GM12875 (cell line): Measurements from ENCODE around the gene WASF2.

Experiments
- H3K4me3 ChIP-seq: one replicate; pipeline ENCODE4 v1.5.1; 2011; ENCODE audit warnings: low read depth, low read length, control low read depth
- CTCF ChIP-seq: IDR thresholded peaks from 2 replicates; pipeline ENCODE4 v1.5.1; 2011; ENCODE audit warnings: low read depth, mild to moderate bottlenecking, control low read depth, inconsistent platforms, low read length, moderate library complexity, borderline replicate concordance; ENCODE audit not compliant: insufficient read depth

Gene WASF2

GRCh38 chr1:27489501-27489972 is 430 bp downstream of the WASF2 start:
- H3K4me3 ChIP-seq = peak overlapping the region; percentile 87
- TF ChIP-seq CTCF = no peak

GRCh38 chr1:27487966-27488884 is 1.7 kb downstream of the WASF2 start:
- H3K4me3 ChIP-seq = peak overlapping the region; percentile 87
- TF ChIP-seq CTCF = no peak

GRCh38 chr1:27485363-27485762 is 4.6 kb downstream of the WASF2 start:
- TF ChIP-seq CTCF = no peak
- H3K4me3 ChIP-seq = no peak overlapping the region

- no peak overlapping the region for H3K4me3 ChIP-seq
- no peak for TF ChIP-seq CTCF
Observed at GRCh38 chr1:27483659-27484058, 6.3 kb downstream of the WASF2 start.

GRCh38 chr1:27481994-27482620 is 7.9 kb downstream of the WASF2 start:
- no peak overlapping the region for H3K4me3 ChIP-seq
- no peak for TF ChIP-seq CTCF

- H3K4me3 ChIP-seq = no peak overlapping the region
- no peak for TF ChIP-seq CTCF
Observed at GRCh38 chr1:27478098-27478497, 11.9 kb downstream of the WASF2 start.
